ENCODE results near the gene RAB35. TPM values are rescaled to one million over a fixed set of nuclear protein-coding genes. Genes with fewer than 3 reads are reported as not detected.

The RAB35 gene
- total RNA-seq, 1 experiment from 2014 or later, result 62.0 TPM

GRCh38 chr12:120139958-120140357 is 23.4 kb upstream of the RAB35 start:
- intact Hi-C loops (cut with micrococcal nuclease; ENCODE audit: unreplicated experiment) (no loop called here), in situ Hi-C loops (cut with HindIII; ENCODE audit: low pct_unique_long_range_greater_than_20kb, low sequenced_read_pairs) (no loop called here)
- CTCF ChIA-PET, result no interaction called here
- Histone ChIP-seq H3K27me3 (ENCODE audit: control insufficient read depth, insufficient read depth, low read length) (no peaks in the 10 kb centered on the region), H3K36me3 (ENCODE audit: control insufficient read depth, insufficient read depth, low read length) (peaks cover 31% of the 10 kb centered on the region), H3K4me3 (ENCODE audit: low read depth in 2 of 2, low read length in 2 of 2) (no peak overlapping the region), H3K9me3 (ENCODE audit: control insufficient read depth, insufficient read depth, low read depth, low read length) (no peaks in the 10 kb centered on the region), H3K4me1 (ENCODE audit: control insufficient read depth, insufficient read depth, low read length) (no peaks in the 10 kb centered on the region), H3K27ac (ENCODE audit: low read length) (no peak overlapping the region)
- DNase-seq (ENCODE audit: low read depth, low spot score), result no peak
- TF ChIP-seq CTCF (IDR thresholded peaks at IDR 0.05) (no peak), TCF7L2 (IDR thresholded peaks at IDR 0.05; ENCODE audit: low read depth, low read length) (no peak), POLR2AphosphoS5 (IDR thresholded peaks at IDR 0.05; ENCODE audit: low read depth, low read length) (no peak), REST (IDR thresholded peaks at IDR 0.05; ENCODE audit: insufficient read depth in 1 of 2, low read depth in 2 of 2, low read length in 1 of 2) (no peak), SIN3A (IDR thresholded peaks at IDR 0.05; ENCODE audit: borderline replicate concordance, insufficient read depth, low read depth, low read length) (no peak)
- BruUV-seq (replicated peaks), result no TSS peak
- no peak for ATAC-seq
- POLR2A ChIA-PET, result no interaction called here

- Histone ChIP-seq H3K27me3 (ENCODE audit: control insufficient read depth, insufficient read depth, low read length) (no peaks in the 10 kb centered on the region), H3K4me1 (ENCODE audit: control insufficient read depth, insufficient read depth, low read length) (no peaks in the 10 kb centered on the region), H3K4me3 (ENCODE audit: low read depth in 2 of 2, low read length in 2 of 2) (no peak overlapping the region), H3K27ac (ENCODE audit: low read length) (no peak overlapping the region), H3K9me3 (ENCODE audit: control insufficient read depth, insufficient read depth, low read depth, low read length) (no peaks in the 10 kb centered on the region), H3K36me3 (ENCODE audit: control insufficient read depth, insufficient read depth, low read length) (peaks cover 43% of the 10 kb centered on the region)
- intact Hi-C loops (cut with micrococcal nuclease; ENCODE audit: unreplicated experiment), result no loop called here
- no peak for DNase-seq (ENCODE audit: low read depth, low spot score)
- ChIA-PET POLR2A (no interaction called here), CTCF (no interaction called here)
- ATAC-seq, result no peak
- TF ChIP-seq POLR2AphosphoS5 (IDR thresholded peaks at IDR 0.05; ENCODE audit: low read depth, low read length), result no peak
- no peak for TF ChIP-seq CTCF (IDR thresholded peaks at IDR 0.05)
- no peak for TF ChIP-seq SIN3A (IDR thresholded peaks at IDR 0.05; ENCODE audit: borderline replicate concordance, insufficient read depth, low read depth, low read length)
- no peak for TF ChIP-seq TCF7L2 (IDR thresholded peaks at IDR 0.05; ENCODE audit: low read depth, low read length)
- TF ChIP-seq REST (IDR thresholded peaks at IDR 0.05; ENCODE audit: insufficient read depth in 1 of 2, low read depth in 2 of 2, low read length in 1 of 2), result no peak
- in situ Hi-C loops (cut with HindIII; ENCODE audit: low pct_unique_long_range_greater_than_20kb, low sequenced_read_pairs), result no loop called here
- BruUV-seq (replicated peaks), result no TSS peak
These were observed 21.8 kb upstream of the RAB35 start for GRCh38 chr12:120138366-120138765.

Measured in Panc1 (cell line).